Right lobe of liver (tissue), 4 donors: ENCODE data around the gene RPS6KL1.

Experiments used
- POLR2A ChIP-seq: fragments of 450-650 bp; IDR thresholded peaks from one replicate; pipeline ENCODE4 v1.6.1; 2017; ENCODE audit warnings: antibody characterized with exemption, mild to moderate bottlenecking
- TF ChIP-seq, protein P1 (sequence below), 4 donors: fragments of 200-600 bp in 3 of 4; fragments of 450-650 bp in 1 of 4; IDR thresholded peaks; one replicate each; pipeline versions ENCODE4 v1.5.1 to v1.8.0; 2016 to 2022; ENCODE audit warnings: antibody characterized with exemption in 4 of 4, mild to moderate bottlenecking in 2 of 4
- donor health status: DM: no; HTN: no; CAD: no.
- donor health status: DM: no; HTN: no; CAD: no.
- donor health status: DM: no; HTN: yes; CAD: no.

DNA sequence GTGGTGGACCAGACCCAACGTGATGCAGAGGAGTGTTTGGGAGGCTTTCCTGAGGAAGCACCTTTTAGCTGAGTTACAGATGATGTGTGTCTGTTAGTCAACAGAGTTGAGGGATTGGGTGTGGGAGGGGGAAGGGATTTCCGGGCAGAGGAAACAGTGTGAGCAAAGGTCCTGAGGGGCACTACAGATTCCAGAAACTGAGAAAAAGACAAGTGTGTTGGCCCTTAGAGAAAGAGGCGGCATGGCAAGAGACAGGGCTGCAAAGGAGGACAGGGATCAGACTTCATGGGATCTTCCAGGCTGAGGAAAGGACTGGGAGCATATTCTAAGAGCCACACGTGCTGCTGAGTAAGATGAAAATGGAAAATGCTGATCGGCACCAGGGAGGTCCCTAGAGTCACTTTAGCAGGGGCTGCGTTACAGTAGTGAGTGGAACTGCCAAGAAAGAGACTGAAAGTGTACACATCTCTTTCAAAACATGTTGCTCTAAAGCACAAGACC is 9.4 kb upstream of the RPS6KL1 start:
- TF ChIP-seq, protein P1, sequence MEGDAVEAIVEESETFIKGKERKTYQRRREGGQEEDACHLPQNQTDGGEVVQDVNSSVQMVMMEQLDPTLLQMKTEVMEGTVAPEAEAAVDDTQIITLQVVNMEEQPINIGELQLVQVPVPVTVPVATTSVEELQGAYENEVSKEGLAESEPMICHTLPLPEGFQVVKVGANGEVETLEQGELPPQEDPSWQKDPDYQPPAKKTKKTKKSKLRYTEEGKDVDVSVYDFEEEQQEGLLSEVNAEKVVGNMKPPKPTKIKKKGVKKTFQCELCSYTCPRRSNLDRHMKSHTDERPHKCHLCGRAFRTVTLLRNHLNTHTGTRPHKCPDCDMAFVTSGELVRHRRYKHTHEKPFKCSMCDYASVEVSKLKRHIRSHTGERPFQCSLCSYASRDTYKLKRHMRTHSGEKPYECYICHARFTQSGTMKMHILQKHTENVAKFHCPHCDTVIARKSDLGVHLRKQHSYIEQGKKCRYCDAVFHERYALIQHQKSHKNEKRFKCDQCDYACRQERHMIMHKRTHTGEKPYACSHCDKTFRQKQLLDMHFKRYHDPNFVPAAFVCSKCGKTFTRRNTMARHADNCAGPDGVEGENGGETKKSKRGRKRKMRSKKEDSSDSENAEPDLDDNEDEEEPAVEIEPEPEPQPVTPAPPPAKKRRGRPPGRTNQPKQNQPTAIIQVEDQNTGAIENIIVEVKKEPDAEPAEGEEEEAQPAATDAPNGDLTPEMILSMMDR (IDR thresholded peaks at IDR 0.05), result no peak
- no peak for TF ChIP-seq POLR2A
